ENCODE data around the gene LHFPL3.

LHFPL3 gene

GRCh38 chr7:104388222-104388621 is 59.8 kb downstream of the LHFPL3 start:
- no peak for DNase-seq
- H3K4me2 ChIP-seq (ENCODE audit: low read depth, low read length) = no peak overlapping the region
- no peaks in the 10 kb centered on the region for H3F3A ChIP-seq (ENCODE audit: insufficient read depth, low read length)
- H3K9me3 ChIP-seq (replicated peaks; ENCODE audit: insufficient read depth, low read length) = no peaks in the 10 kb centered on the region
- TF ChIP-seq EZH2phosphoT487 (IDR thresholded peaks at IDR 0.05; ENCODE audit: low read length) = no peak
- no peak for TF ChIP-seq EZH2 (optimal IDR thresholded peaks at IDR 0.05; ENCODE audit: low read depth, low read length)
- TF ChIP-seq CTCF (IDR thresholded peaks at IDR 0.05; ENCODE audit: low read length) = no peak
- H3K27ac ChIP-seq (ENCODE audit: low read length) = no peak overlapping the region
- no peaks in the 10 kb centered on the region for H3K27me3 ChIP-seq (replicated peaks; ENCODE audit: insufficient read depth, low read length)
- no peaks in the 10 kb centered on the region for H3K79me2 ChIP-seq (ENCODE audit: low read length)
- H2AFZ ChIP-seq (ENCODE audit: low read length) = no peak overlapping the region
- no peaks in the 10 kb centered on the region for H3K4me1 ChIP-seq (ENCODE audit: low read length)
- no peaks in the 10 kb centered on the region for H3K36me3 ChIP-seq (replicated peaks; ENCODE audit: insufficient read depth, low read length)
- H3K9me2 ChIP-seq (replicated peaks; ENCODE audit: insufficient read depth, low read length) = no peaks in the 10 kb centered on the region
- no peak overlapping the region for H3K4me3 ChIP-seq (ENCODE audit: low read length)
- no peaks in the 10 kb centered on the region for H4K20me1 ChIP-seq (ENCODE audit: insufficient read depth, low read length)
- H3K9ac ChIP-seq (ENCODE audit: low read length) = no peak overlapping the region

GRCh38 chr7:104395162-104395561 is 66.8 kb downstream of the LHFPL3 start:
- Histone ChIP-seq H3F3A (ENCODE audit: insufficient read depth, low read length) (no peaks in the 10 kb centered on the region), H2AFZ (ENCODE audit: low read length) (no peak overlapping the region), H3K9me3 (replicated peaks; ENCODE audit: insufficient read depth, low read length) (no peaks in the 10 kb centered on the region), H3K27ac (ENCODE audit: low read length) (no peak overlapping the region), H3K4me3 (ENCODE audit: low read length) (no peak overlapping the region), H3K4me1 (ENCODE audit: low read length) (no peaks in the 10 kb centered on the region), H3K36me3 (replicated peaks; ENCODE audit: insufficient read depth, low read length) (no peaks in the 10 kb centered on the region), H3K9ac (ENCODE audit: low read length) (no peak overlapping the region), H3K4me2 (ENCODE audit: low read depth, low read length) (no peak overlapping the region), H3K79me2 (ENCODE audit: low read length) (no peaks in the 10 kb centered on the region), H3K9me2 (replicated peaks; ENCODE audit: insufficient read depth, low read length) (no peaks in the 10 kb centered on the region), H4K20me1 (ENCODE audit: insufficient read depth, low read length) (no peaks in the 10 kb centered on the region), H3K27me3 (replicated peaks; ENCODE audit: insufficient read depth, low read length) (no peaks in the 10 kb centered on the region)
- DNase-seq = no peak
- TF ChIP-seq EZH2phosphoT487 (IDR thresholded peaks at IDR 0.05; ENCODE audit: low read length) (no peak), CTCF (IDR thresholded peaks at IDR 0.05; ENCODE audit: low read length) (no peak), EZH2 (optimal IDR thresholded peaks at IDR 0.05; ENCODE audit: low read depth, low read length) (no peak)

DNA sequence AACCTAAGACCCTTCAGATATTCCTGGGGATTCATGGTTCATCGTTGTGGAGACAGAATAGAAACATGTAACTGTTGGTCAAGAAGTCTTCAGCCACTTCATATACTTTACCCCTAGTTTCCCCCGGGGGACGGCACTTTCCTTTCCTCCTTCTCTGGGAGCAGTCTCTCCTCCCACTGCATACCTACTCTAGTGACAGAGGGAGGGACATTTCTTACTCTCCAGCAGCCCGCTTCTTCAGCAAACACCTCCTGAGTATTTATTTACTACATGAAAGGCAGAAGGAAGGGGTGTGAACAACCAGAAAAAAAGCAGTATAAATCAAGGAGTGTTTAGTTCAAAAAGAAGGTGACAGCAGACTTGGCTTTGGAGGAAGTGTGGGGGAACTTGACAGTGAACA is 69.0 kb downstream of the LHFPL3 start:
- Histone ChIP-seq H3K4me2 (ENCODE audit: low read depth, low read length) (no peak overlapping the region), H3K79me2 (ENCODE audit: low read length) (no peaks in the 10 kb centered on the region), H2AFZ (ENCODE audit: low read length) (no peak overlapping the region), H3K9me3 (replicated peaks; ENCODE audit: insufficient read depth, low read length) (no peaks in the 10 kb centered on the region), H3K36me3 (replicated peaks; ENCODE audit: insufficient read depth, low read length) (no peaks in the 10 kb centered on the region), H3K4me1 (ENCODE audit: low read length) (no peaks in the 10 kb centered on the region), H3K27ac (ENCODE audit: low read length) (no peak overlapping the region), H3K9me2 (replicated peaks; ENCODE audit: insufficient read depth, low read length) (no peaks in the 10 kb centered on the region), H4K20me1 (ENCODE audit: insufficient read depth, low read length) (no peaks in the 10 kb centered on the region), H3K27me3 (replicated peaks; ENCODE audit: insufficient read depth, low read length) (no peaks in the 10 kb centered on the region), H3F3A (ENCODE audit: insufficient read depth, low read length) (no peaks in the 10 kb centered on the region), H3K9ac (ENCODE audit: low read length) (no peak overlapping the region), H3K4me3 (ENCODE audit: low read length) (no peak overlapping the region)
- DNase-seq = no peak
- TF ChIP-seq EZH2phosphoT487 (IDR thresholded peaks at IDR 0.05; ENCODE audit: low read length) = no peak
- TF ChIP-seq EZH2 (optimal IDR thresholded peaks at IDR 0.05; ENCODE audit: low read depth, low read length) = no peak
- TF ChIP-seq CTCF (IDR thresholded peaks at IDR 0.05; ENCODE audit: low read length) = no peak
